Large intestine (tissue), 3 donors: ENCODE measurements around the gene SAFB2. TPM values are rescaled to one million over a fixed set of nuclear protein-coding genes. Genes with fewer than 3 reads are reported as not detected.

Experiments used
- DNase-seq, 2 donors: peaks; one replicate each; pipeline versions ENCODE4 v3.0.0 to v3.0.0-alpha.2; 2013
- H3K27ac ChIP-seq: one replicate; pipeline ENCODE4 v1.5.1; 2013; ENCODE audit warnings: low read length
- H3K27me3 ChIP-seq: 2 replicates; pipeline ENCODE4 v1.6.1; 2013; ENCODE audit warnings: low read length; ENCODE audit not compliant: control insufficient read depth, insufficient read depth
- H3K36me3 ChIP-seq: 2 replicates; pipeline ENCODE4 v1.6.1; 2013; ENCODE audit warnings: low read length; ENCODE audit not compliant: control insufficient read depth, insufficient read depth
- H3K4me1 ChIP-seq: one replicate; pipeline ENCODE4 v1.6.1; 2013; ENCODE audit warnings: low read length; ENCODE audit not compliant: control insufficient read depth, insufficient read depth
- H3K4me3 ChIP-seq: one replicate; pipeline ENCODE4 v1.5.1; 2013; ENCODE audit warnings: low read length
- H3K9me3 ChIP-seq: one replicate; pipeline ENCODE4 v1.6.1; 2013; ENCODE audit warnings: mild to moderate bottlenecking, low read depth, low read length, moderate library complexity; ENCODE audit not compliant: control insufficient read depth
- WGBS: methylation state at CpG from one replicate; pipeline ENCODE4 v1.1.5; 2013; ENCODE audit warnings: low lambda C conversion rate; ENCODE audit not compliant: insufficient coverage; 5-methylcytosine and 5-hydroxymethylcytosine counted together
- polyA plus RNA-seq: library from polyadenylated mRNA; unstranded; fragments of 120-200 nt; gene quantifications from one replicate; pipeline ENCODE4 v1.2.1, GENCODE V29; 2013

Gene SAFB2
- polyA plus RNA-seq, 1 donor = 88.5 TPM

DNA sequence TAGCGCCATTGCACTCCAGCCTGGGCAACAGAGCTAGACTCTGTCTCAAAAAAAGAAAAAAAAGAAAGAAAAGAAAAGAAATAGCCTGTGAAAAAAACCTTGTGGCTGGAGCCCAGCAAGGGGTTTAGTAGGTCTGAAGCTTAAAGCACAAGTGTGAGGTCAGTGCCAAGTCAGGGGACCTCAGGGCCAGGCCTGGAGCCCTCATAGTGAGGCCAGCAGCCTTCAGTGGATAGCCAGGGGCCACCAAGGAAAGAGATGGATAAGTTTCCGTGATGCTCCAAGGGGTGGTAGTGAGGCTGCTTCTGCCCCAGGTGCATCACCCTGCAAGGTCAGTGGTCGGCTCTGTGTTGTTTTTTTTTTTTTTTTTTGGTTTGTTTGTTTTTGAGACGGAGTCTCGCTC is 67.7 kb downstream of the SAFB2 start:
- no peaks in the 10 kb centered on the region for H3K9me3 ChIP-seq
- H3K36me3 ChIP-seq = no peaks in the 10 kb centered on the region
- no peak overlapping the region for H3K4me3 ChIP-seq
- H3K27ac ChIP-seq = no peak overlapping the region
- peaks cover 9% of the 10 kb centered on the region for H3K27me3 ChIP-seq
- WGBS = no CpG with 5 or more reads among the region's 5 CpGs
- no peaks in the 10 kb centered on the region for H3K4me1 ChIP-seq
- DNase-seq = no peak

- Histone ChIP-seq H3K27me3 (peaks cover 9% of the 10 kb centered on the region), H3K9me3 (no peaks in the 10 kb centered on the region), H3K27ac (no peak overlapping the region), H3K36me3 (no peaks in the 10 kb centered on the region), H3K4me1 (no peaks in the 10 kb centered on the region), H3K4me3 (no peak overlapping the region)
- DNase-seq = no peak
- WGBS = no CpG with 5 or more reads among the region's 9 CpGs
These were observed 68.7 kb downstream of the SAFB2 start for GRCh38 chr19:5553892-5554291.

- no peaks in the 10 kb centered on the region for H3K27me3 ChIP-seq
- no peak overlapping the region for H3K27ac ChIP-seq
- H3K9me3 ChIP-seq = no peaks in the 10 kb centered on the region
- peak in 1 of 2 donors; percentile 23 for DNase-seq
- H3K4me3 ChIP-seq = no peak overlapping the region
- no CpG with 5 or more reads among the region's 8 CpGs for WGBS
- H3K4me1 ChIP-seq = no peaks in the 10 kb centered on the region
- H3K36me3 ChIP-seq = no peaks in the 10 kb centered on the region
These were observed 74.7 kb downstream of the SAFB2 start for GRCh38 chr19:5547881-5548280.

- no peak for DNase-seq
- Histone ChIP-seq H3K36me3 (no peaks in the 10 kb centered on the region), H3K27ac (no peak overlapping the region), H3K9me3 (no peaks in the 10 kb centered on the region), H3K4me1 (no peaks in the 10 kb centered on the region), H3K4me3 (no peak overlapping the region), H3K27me3 (no peaks in the 10 kb centered on the region)
- no CpG with 5 or more reads among the region's 4 CpGs for WGBS
These were observed 76.6 kb downstream of the SAFB2 start for GRCh38 chr19:5545984-5546383.

DNA sequence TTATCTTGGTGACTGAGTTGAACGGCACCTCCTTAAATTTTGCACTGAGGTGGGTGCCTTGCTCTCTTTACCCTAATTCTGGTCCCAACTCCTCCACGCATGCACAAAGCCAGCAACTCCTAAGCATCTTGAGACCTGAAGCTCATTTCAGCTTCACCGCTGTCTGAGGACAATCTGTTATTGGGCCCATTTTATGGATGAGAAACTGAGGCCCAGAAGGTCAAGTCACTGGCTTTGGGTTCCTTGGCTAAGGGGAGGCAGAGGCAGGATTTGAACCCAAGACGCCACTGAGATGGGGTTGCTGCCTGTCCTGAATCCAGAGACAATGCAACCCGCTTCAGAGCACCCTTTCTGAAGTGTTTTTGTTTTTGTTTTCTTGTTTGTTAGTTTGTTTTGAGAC is 77.5 kb downstream of the SAFB2 start:
- no CpG with 5 or more reads among the region's 5 CpGs for WGBS
- Histone ChIP-seq H3K4me3 (no peak overlapping the region), H3K36me3 (no peaks in the 10 kb centered on the region), H3K27ac (no peak overlapping the region), H3K9me3 (no peaks in the 10 kb centered on the region), H3K27me3 (no peaks in the 10 kb centered on the region), H3K4me1 (no peaks in the 10 kb centered on the region)
- no peak for DNase-seq

DNA sequence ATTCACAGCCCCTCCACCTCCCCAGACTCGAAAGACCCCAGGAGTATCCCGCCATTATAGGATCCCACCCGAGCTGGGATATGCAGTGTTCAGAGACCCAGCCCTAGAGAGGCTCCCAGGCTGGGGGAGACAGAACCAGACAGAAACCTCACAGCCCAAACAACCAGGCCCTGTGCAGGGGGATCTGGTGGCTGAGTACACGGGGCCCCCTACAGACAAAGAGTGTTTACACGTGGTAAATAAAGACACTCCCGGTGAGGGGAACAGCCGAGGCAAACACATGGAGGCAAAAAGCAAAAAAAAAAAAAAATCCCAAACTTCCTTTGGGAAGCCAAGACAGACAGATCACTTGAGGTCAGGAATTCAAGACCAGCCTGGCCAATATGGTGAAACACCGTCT is 79.9 kb downstream of the SAFB2 start:
- no CpG with 5 or more reads among the region's 8 CpGs for WGBS
- H3K4me3 ChIP-seq = no peak overlapping the region
- no peaks in the 10 kb centered on the region for H3K9me3 ChIP-seq
- no peaks in the 10 kb centered on the region for H3K27me3 ChIP-seq
- no peak overlapping the region for H3K27ac ChIP-seq
- H3K4me1 ChIP-seq = no peaks in the 10 kb centered on the region
- no peaks in the 10 kb centered on the region for H3K36me3 ChIP-seq
- DNase-seq = no peak

- Histone ChIP-seq H3K27ac (no peak overlapping the region), H3K4me3 (no peak overlapping the region), H3K4me1 (no peaks in the 10 kb centered on the region), H3K27me3 (peaks cover 5% of the 10 kb centered on the region), H3K9me3 (no peaks in the 10 kb centered on the region), H3K36me3 (no peaks in the 10 kb centered on the region)
- DNase-seq = no peak
- no CpG with 5 or more reads among the region's 7 CpGs for WGBS
These were observed 81.1 kb downstream of the SAFB2 start for GRCh38 chr19:5541456-5541855.

GRCh38 chr19:5540208-5540607 is 82.4 kb downstream of the SAFB2 start:
- Histone ChIP-seq H3K27ac (no peak overlapping the region), H3K9me3 (peaks cover 6% of the 10 kb centered on the region), H3K36me3 (no peaks in the 10 kb centered on the region), H3K27me3 (peaks cover 12% of the 10 kb centered on the region), H3K4me3 (no peak overlapping the region), H3K4me1 (no peaks in the 10 kb centered on the region)
- no CpG with 5 or more reads among the region's 10 CpGs for WGBS
- no peak for DNase-seq

- no peaks in the 10 kb centered on the region for H3K4me1 ChIP-seq
- peaks cover 15% of the 10 kb centered on the region for H3K9me3 ChIP-seq
- H3K27me3 ChIP-seq = peaks cover 12% of the 10 kb centered on the region
- H3K36me3 ChIP-seq = no peaks in the 10 kb centered on the region
- DNase-seq = no peak
- H3K4me3 ChIP-seq = no peak overlapping the region
- WGBS = no CpG with 5 or more reads among the region's 12 CpGs
- no peak overlapping the region for H3K27ac ChIP-seq
These were observed 84.7 kb downstream of the SAFB2 start for GRCh38 chr19:5537870-5538269.

Other genes starting within 250 kb of the SAFB2 start
- gene ZNRF4, start 167.4 kb downstream of the SAFB2 start, polyA plus RNA-seq = not detected
- gene TINCR, start 54.8 kb downstream of the SAFB2 start, polyA plus RNA-seq = 0.58 TPM
- 111 TPM for gene SAFB, start 307 bp upstream of the SAFB2 start, polyA plus RNA-seq
- gene MICOS13, start 57.7 kb upstream of the SAFB2 start, polyA plus RNA-seq = 48.0 TPM
- gene HSD11B1L, start 58.3 kb upstream of the SAFB2 start, polyA plus RNA-seq = 5.7 TPM
- gene RPL36, start 67.5 kb upstream of the SAFB2 start, polyA plus RNA-seq = 1,331 TPM
- gene LONP1, start 97.4 kb upstream of the SAFB2 start, polyA plus RNA-seq = 54.0 TPM
- gene CATSPERD, start 97.9 kb upstream of the SAFB2 start, polyA plus RNA-seq = not detected
- 4.6 TPM for gene PRR22, start 162.0 kb upstream of the SAFB2 start, polyA plus RNA-seq
- 34.6 TPM for gene DUS3L, start 168.4 kb upstream of the SAFB2 start, polyA plus RNA-seq
- gene NRTN, start 182.3 kb upstream of the SAFB2 start, polyA plus RNA-seq = 2.3 TPM
- gene FUT6, start 216.9 kb upstream of the SAFB2 start, polyA plus RNA-seq = 0.99 TPM
- gene FUT3, start 228.7 kb upstream of the SAFB2 start, polyA plus RNA-seq = 1.0 TPM
- gene FUT5, start 247.8 kb upstream of the SAFB2 start, polyA plus RNA-seq = not detected